GM18498 (cell line): ENCODE data around the gene C10orf90.

Experiments used
- ATAC-seq: cut with Tn5 transposase; IDR thresholded peaks from one replicate; pipeline ENCODE4 v1.9.1; 2021; ENCODE audit warnings: mild to moderate bottlenecking, moderate library complexity; ENCODE audit not compliant: unreplicated experiment

Gene C10orf90

DNA sequence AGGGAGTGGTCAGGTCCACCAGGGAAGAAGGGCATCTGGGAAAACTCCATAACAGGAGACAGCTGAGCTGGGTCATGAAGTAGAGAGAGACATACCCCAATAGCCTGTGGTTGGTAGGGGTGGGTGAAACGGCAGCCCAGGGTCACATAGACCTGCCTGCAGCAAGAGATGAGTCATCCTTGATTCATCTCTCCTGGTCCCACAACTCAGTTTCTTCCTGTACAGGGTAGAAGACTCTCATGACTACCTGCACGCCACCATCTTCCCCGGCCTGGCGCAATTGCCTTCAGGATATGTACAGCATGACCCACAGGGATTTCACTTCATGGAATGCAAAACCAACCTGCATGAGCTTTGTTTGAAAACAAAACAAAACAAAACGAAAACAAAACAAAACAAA lies 237.1 kb downstream of the C10orf90 start:
- ATAC-seq, result no peak

DNA sequence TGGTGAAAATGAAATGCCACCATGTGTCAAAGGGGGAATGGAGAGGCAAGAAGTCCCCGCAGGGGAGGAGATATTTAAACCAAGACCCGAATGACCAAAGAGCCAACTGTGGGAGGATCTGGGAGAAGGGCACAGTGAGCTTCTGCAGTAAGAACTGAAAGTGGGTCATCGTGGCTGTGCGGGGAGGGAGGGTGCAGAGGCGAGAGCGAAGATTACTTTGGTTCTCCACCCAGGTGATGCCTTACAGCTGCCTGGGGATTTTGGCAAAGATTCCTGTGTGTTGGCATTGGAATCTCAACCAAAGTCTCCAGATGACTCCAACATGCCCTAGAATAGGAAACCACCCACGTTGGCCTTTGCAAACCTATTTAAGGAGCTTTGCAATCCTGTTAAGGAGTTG lies 238.0 kb downstream of the C10orf90 start:
- ATAC-seq, result no peak

DNA sequence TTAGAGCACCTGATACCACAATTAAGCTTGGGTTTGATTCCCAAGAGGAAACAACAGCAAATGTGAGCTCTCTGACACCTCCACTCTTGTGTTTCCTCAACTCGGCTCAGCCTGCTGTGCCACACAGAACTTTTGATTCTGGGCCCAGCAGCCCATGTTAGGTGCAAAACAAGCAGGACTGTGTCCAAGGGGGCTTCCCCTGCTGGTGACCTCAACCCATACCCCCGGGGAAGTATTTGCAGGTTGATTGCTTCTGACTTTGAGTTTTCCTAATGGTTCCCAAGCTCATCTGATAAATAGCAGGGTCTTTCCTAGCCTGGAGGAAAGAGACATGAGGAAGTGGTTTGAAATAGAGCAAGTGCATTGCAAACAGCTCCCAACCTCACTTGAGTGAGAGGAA lies 238.7 kb downstream of the C10orf90 start:
- ATAC-seq, result no peak

DNA sequence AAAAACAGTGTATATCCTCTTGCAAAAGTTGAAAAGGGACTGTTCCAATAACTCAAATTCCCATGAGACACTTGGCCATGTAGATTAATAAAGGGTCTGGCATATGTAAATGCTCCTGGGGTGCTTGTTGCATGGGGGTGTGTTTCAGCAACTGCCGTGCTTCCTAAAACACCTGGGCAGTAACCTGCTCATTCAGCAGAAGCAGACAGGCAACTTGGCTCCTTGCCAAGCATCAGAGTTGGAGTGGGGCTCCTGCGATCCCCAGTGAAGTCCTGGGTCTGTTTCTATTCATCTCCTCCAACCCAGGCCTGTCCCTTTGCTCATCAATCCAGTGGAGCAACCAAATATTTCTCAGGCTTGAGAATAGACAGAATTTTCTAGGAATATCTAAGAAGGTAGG lies 240.0 kb downstream of the C10orf90 start:
- no peak for ATAC-seq

DNA sequence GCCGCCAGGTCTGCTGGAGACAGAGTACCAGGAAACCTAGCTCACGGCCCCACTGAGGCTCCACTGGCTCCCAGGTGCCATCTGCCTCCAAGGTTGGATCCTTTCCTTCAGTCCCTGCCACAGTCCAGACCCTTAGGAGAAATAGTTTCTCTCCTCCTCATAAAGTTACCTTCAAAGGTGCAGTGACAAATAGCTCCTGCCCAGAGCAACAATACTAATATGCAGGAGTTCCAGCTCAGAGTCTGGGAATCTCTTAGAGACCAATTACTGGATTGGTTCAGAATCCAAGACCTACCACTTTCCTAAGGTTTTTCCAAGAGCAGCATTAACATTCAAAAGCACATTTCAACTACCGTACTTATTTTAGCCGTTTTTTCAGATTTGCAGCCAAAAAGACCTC lies 241.2 kb downstream of the C10orf90 start:
- no peak for ATAC-seq

- no peak for ATAC-seq
Measured at GRCh38 chr10:126425489-126426065, 244.9 kb downstream of the C10orf90 start.

- no peak for ATAC-seq
Measured at GRCh38 chr10:126425032-126425431, 245.5 kb downstream of the C10orf90 start.

DNA sequence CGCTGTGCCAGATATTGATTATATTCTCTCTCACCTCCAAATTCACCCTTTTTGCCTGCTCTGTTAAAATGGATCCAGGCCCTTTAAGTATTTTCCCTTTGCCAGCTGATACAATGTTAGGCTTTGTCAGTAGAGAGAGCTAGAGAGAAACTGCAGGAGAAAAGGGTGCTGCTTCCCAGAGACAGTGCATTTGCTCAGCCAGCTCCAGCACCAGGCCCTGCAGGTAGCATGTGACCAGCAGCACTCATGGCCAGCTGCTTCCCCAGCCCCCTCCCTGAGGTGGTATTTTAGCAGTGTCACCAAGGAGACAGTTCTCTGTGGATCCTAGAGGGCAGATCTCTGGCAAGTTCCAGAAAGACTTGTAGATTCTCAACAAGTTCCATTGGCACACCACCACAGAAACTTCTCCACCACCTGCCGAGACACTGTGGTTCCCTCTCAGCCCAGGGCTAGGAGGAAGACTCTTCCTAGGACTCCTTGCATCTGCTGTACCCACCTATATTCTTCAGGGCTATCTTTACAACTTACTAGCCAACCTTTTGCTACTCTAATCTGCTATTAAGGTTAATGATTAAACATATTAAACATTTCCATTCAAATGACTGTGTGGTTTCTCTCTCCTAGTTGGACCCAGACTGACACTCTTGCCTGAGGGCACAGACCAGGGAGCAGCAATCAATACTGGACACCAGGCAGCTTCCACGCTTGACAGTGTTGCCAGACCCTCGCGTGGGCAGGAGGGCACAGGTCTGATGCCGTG lies 246.6 kb downstream of the C10orf90 start:
- no peak for ATAC-seq

- ATAC-seq, result no peak
Measured at GRCh38 chr10:126422567-126422966, 247.9 kb downstream of the C10orf90 start.

- ATAC-seq, result no peak
Measured at GRCh38 chr10:126421756-126422256, 248.7 kb downstream of the C10orf90 start.

DNA sequence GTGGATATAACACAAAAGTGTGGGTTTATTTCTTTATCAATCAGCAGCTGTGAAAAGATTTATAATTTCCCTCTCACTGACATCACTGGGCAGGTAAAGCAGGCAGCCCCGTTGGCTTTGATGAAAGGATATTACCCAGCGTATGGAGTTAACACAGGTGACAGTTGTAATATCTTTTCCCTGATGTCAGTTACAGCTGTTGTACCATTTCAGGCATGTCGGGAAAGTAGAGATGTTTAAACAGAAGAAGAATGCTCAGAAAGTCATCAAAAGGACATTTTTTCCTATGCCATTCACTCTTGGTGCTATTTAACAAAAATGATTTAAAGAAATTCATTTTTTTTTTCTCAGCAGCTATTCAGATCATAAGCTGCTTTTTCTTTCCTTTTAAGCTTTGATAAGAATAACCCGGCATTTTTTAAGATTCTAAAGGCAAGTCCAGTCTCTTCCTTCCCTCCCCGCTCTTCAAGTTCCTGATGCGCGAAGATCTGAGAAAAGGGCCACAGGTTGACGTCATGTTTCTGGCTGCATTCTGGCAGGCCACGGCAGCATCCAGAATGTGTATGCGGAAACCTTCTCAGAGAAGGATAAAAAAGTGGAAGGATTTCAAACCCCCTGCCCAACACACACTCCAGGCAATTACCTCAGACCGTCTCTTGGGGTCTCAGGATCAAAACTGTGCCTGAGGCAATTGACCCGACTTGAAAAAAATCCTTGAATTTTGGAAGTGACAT lies 249.8 kb downstream of the C10orf90 start:
- ATAC-seq, result no peak

GRCh38 chr10:126417220-126417825 lies 253.2 kb downstream of the C10orf90 start:
- ATAC-seq, result no peak

- no peak for ATAC-seq
Measured at GRCh38 chr10:126409821-126410220, 260.7 kb downstream of the C10orf90 start.

DNA sequence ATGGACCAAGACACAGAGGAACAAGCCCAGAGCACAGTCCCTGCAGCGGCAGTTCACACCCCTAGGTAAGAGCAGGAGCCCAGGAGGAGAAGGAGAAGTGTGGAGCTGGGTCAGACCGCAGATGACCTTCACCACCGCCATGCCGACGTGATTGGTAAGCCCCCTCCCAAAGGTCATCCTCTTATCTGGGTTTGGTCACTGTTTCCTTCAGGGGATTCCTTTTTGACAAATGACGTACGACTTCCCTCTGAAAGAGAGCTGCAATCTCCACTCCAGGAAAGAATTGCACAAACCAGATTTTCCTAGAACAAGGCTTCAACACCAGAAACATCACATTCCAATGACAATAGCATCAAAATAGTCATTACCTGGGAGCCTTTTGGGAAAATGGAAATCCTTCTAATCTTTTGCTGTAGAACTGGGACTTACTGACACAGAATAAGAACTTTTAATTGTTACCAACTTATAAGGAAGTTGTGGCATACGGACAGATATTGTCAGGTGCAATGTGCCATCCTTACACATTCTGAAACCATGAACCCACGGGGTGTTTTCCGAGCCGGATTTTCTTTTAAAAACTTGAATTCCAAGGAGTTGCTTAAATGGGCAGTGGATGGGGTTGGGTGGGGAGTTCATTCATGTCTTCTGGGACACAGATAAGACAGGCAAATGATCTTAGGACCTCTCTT lies 261.4 kb downstream of the C10orf90 start:
- ATAC-seq, result no peak

DNA sequence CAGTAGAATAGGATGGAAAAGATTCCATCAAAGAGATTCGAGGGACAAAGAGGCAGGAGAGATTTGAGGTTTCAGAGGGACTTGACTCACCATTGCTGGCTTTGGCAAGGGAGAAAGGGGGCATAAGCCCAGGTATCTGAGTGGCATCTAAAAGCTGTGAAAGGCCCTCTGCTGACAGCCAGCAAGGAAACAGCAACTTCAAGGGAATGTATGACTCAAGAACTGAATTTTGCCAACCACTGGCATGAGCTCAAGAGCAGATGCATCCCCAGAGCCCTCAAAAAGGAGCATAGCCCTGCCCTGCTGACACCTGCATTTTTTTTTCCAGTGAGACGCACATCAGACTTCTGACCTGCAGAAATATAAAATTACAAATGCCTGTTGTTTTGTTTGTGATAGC lies 262.7 kb downstream of the C10orf90 start:
- no peak for ATAC-seq

- ATAC-seq, result no peak
Measured at GRCh38 chr10:126405239-126405775, 265.2 kb downstream of the C10orf90 start.

- no peak for ATAC-seq
Measured at GRCh38 chr10:126402721-126403695, 267.5 kb downstream of the C10orf90 start.

DNA sequence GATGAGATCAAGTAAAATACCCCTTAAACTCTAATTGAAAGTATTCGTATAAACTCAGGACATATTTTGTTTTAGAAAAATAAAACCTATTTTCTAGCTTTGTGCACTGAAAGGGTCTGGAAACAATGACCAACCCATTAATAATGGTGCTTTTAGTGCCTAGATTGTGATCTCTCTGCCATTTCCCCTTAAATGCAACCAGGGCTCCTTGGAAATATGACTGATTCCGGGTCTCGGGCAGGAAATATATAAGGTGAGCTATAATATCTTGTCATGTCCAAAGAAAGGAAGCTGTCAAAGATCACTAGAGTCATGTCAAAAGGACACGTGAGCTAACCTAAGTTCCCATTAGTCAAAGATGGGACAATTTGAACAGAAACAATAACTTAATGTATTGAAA lies 269.9 kb downstream of the C10orf90 start:
- ATAC-seq, result no peak

DNA sequence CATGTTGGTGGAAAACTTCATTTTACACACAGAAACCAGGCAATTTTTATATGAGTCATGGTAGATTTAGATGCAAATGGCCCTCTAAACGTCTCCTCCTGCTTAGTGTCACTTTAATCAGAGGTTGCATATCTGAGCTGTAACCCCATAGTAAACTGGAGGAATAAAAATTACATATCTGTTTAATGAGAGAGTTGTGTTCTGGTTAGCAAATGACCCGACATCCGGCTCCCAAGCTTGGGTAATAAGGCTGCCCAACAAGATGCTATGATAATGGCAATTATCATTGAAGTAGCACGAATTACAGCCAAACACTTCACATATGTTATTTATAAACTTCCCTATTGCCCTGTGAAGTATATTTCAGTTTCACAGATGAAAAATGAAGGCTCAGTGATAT lies 271.6 kb downstream of the C10orf90 start:
- ATAC-seq, result no peak

DNA sequence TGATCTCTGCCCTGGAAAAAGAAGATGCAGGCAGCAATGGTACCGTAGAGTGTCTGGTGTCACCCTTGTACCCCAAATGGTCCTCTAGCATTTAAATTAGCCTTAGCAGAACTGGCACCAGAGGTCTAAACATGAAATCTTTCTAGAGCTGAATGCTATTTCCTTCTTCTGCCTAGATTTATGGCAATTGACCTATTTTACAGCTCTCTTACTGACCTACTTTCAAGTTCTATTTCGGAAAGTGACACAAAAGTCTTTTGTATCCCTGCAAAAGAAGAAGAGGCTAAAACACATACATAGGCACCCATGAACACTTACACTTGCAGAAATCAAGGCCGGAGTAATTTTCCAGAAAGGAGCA lies 272.1 kb downstream of the C10orf90 start:
- no peak for ATAC-seq
